K562 (cell line): ENCODE results near the gene ASCC2. TPM values are rescaled to one million over a fixed set of nuclear protein-coding genes. Genes with fewer than 3 reads are reported as not detected.

Source experiments
- BHLHE40 ChIP-seq: IDR thresholded peaks from 2 replicates; pipeline ENCODE4 v1.6.1; 2011; ENCODE audit warnings: low read length, improper control_type of control experiment
- CBFA2T3 ChIP-seq: fragments of 450-650 bp; IDR thresholded peaks from 2 replicates; pipeline ENCODE4 v1.6.1; 2017
- CEBPB ChIP-seq: fragments of 450-650 bp; IDR thresholded peaks from 2 replicates; pipeline ENCODE4 v1.6.1; 2016; ENCODE audit warnings: missing genetic modification characterization, missing compliant biosample characterization
- CLOCK ChIP-seq: fragments of 250-450 bp; sonication (Bioruptor Pico); IDR thresholded peaks from 2 replicates; pipeline ENCODE4 v1.4.0; 2020; ENCODE audit warnings: mild to moderate bottlenecking, moderate library complexity, borderline replicate concordance
- FOSL1 ChIP-seq: fragments of 200-800 bp; sonication (Bioruptor generic); conservative IDR thresholded peaks from 2 replicates; pipeline ENCODE4 v1.6.1; 2016; ENCODE audit warnings: missing genetic modification characterization, missing compliant biosample characterization
- FOXJ3 ChIP-seq: sonication (generic); formaldehyde crosslinking; IDR thresholded peaks from 2 replicates; pipeline ENCODE4 v1.4.0; 2020; ENCODE audit warnings: mild to moderate bottlenecking, missing genetic modification reagents
- GABPB1 ChIP-seq: sonication (generic); formaldehyde crosslinking; IDR thresholded peaks from 2 replicates; pipeline ENCODE4 v1.8.0; 2022; ENCODE audit warnings: mild to moderate bottlenecking, missing genetic modification reagents
- NFE2 ChIP-seq: IDR thresholded peaks from 2 replicates; pipeline ENCODE4 v1.6.1; 2014; ENCODE audit warnings: antibody characterized with exemption, low read depth
- NKRF ChIP-seq: fragments of 450-650 bp; IDR thresholded peaks from 2 replicates; pipeline ENCODE4 v1.6.1; 2016; ENCODE audit warnings: borderline replicate concordance
- NR2C1 ChIP-seq, 2 experiments: fragments of 450-650 bp; IDR thresholded peaks; 2 replicates each; pipeline ENCODE4 v1.6.1; 2017; ENCODE audit warnings: mild to moderate bottlenecking in 2 of 2, antibody characterized with exemption in 1 of 2, inconsistent platforms in 1 of 2, missing compliant biosample characterization in 1 of 2, missing genetic modification characterization in 1 of 2
- POLR2A ChIP-seq: fragments of 450-650 bp; conservative IDR thresholded peaks from 2 replicates; pipeline ENCODE4 v1.6.1; 2016
- POLR2AphosphoS5 ChIP-seq: IDR thresholded peaks from 2 replicates; pipeline ENCODE4 v1.6.1; 2011; ENCODE audit warnings: mild to moderate bottlenecking, low read depth, low read length, moderate library complexity; ENCODE audit not compliant: control insufficient read depth, insufficient read depth
- SMARCA4 ChIP-seq: fragments of 450-650 bp; IDR thresholded peaks from 2 replicates; pipeline ENCODE4 v1.6.1; 2016
- SP1 ChIP-seq: sonication (generic); formaldehyde crosslinking; IDR thresholded peaks from 2 replicates; pipeline ENCODE4 v1.8.1; 2022; ENCODE audit warnings: mild to moderate bottlenecking, missing genetic modification reagents
- SUPT5H ChIP-seq: fragments of 450-650 bp; IDR thresholded peaks from 2 replicates; pipeline ENCODE4 v1.6.1; 2016
- TFAM ChIP-seq: fragments of 250-450 bp; sonication (Bioruptor Pico); conservative IDR thresholded peaks from 2 replicates; pipeline ENCODE4 v1.5.0; 2021; ENCODE audit warnings: mild to moderate bottlenecking, moderate library complexity
- WHSC1 ChIP-seq: IDR thresholded peaks from one replicate; pipeline ENCODE4 v1.6.1; 2012; ENCODE audit warnings: low read length, control low read depth, inconsistent platforms
- ZNF133 ChIP-seq: fragments of 250-450 bp; sonication (Bioruptor Pico); IDR thresholded peaks from 2 replicates; pipeline ENCODE4 v1.4.0; 2020; ENCODE audit warnings: mild to moderate bottlenecking
- ZNF253 ChIP-seq: fragments of 250-450 bp; sonication (Bioruptor Pico); conservative IDR thresholded peaks from 2 replicates; pipeline ENCODE4 v1.6.1; 2021; ENCODE audit warnings: mild to moderate bottlenecking
- ZNF280B ChIP-seq: fragments of 250-450 bp; sonication (Bioruptor Pico); IDR thresholded peaks from 2 replicates; pipeline ENCODE4 v1.5.1; 2021; ENCODE audit warnings: mild to moderate bottlenecking
- polyA plus RNA-seq, 8 experiments: library from polyadenylated mRNA; depleted of rRNA in 4 of 8; stranded (reverse) in 5 of 8; unstranded in 3 of 8; fragments of >200 nt; fragmentation: Nextera tagmentation in 2 of 8; fragmentation: Illumina TruSeq in 1 of 8; extraction: Ambion mirVana in 2 of 8; extraction: Trizol in 1 of 8; gene quantifications; 2 replicates each; pipeline versions ENCODE4 v1.2.1 to v1.2.3, GENCODE V29; 2011 to 2014; ENCODE audit warnings: inconsistent platforms in 1 of 8, missing spikeins in 1 of 8
- total RNA-seq, 7 experiments: library from RNA; depleted of rRNA in 6 of 7; stranded (reverse); fragments of >200 nt in 6 of 7; fragmentation: Illumina TruSeq in 2 of 7; extraction: Trizol in 2 of 7; gene quantifications; 2 replicates each; pipeline versions ENCODE4 v1.2.1 to v1.2.3, GENCODE V29; 2011 to 2021; ENCODE audit warnings: low replicate concordance in 1 of 7
- TF ChIP-seq, protein P1 (sequence below): fragments of 450-650 bp; IDR thresholded peaks from 2 replicates; pipeline ENCODE4 v1.6.1; 2017; ENCODE audit warnings: antibody characterized with exemption, mild to moderate bottlenecking

Gene ASCC2
- total and polyA plus RNA-seq, 9 of the 15 experiments (the other 6 are each of a cell fraction or from before 2014, with no cell fraction given), result 4.0 to 46.7 (median 26.8) TPM

DNA sequence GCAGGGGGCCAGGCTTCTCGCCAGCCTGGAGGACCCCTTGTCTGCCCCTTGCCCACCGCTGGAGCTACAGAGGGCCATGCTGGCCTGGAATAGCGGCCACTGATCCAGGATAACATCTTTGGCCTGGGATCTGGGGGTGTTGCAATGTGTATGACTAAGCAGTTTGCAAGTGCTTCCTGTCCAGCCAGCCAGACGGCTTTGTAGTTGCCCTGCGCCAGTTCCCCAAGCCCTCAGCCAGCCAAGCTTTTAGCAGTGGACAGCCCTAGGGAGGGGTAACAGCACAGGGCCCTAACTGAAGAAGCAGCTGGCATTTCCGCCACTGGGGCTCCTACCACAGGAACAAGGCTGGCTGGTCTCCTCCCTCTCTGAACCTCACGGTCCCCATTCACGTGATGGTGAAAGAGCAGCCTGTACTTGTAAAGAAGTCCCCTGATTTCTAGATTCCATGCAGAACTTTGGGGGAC lies 38.8 kb downstream of the ASCC2 start (continued):
- peak; percentile 88 for TF ChIP-seq SMARCA4
- peak; percentile 36; the same call in 1 of the 2 replicates for TF ChIP-seq POLR2AphosphoS5
- peak; percentile 69 for TF ChIP-seq NR2C1 (IDR thresholded peaks at IDR 0.05)
- peak; percentile 83 for TF ChIP-seq NR2C1 (tag; IDR thresholded peaks at IDR 0.05)
- TF ChIP-seq NKRF, result no peak
- TF ChIP-seq BHLHE40, result peak; percentile 58
- TF ChIP-seq NFE2, result peak; percentile 99
- peak; percentile 45 for TF ChIP-seq CBFA2T3
- TF ChIP-seq FOXJ3 (CRISPR knock-in tag), result no peak
- TF ChIP-seq SP1 (CRISPR knock-in tag), result no peak
- 0 out of 2 replicates have a peak, but pooled peaks have one; percentile 33 for TF ChIP-seq GABPB1 (CRISPR knock-in tag)
- TF ChIP-seq, protein P1, sequence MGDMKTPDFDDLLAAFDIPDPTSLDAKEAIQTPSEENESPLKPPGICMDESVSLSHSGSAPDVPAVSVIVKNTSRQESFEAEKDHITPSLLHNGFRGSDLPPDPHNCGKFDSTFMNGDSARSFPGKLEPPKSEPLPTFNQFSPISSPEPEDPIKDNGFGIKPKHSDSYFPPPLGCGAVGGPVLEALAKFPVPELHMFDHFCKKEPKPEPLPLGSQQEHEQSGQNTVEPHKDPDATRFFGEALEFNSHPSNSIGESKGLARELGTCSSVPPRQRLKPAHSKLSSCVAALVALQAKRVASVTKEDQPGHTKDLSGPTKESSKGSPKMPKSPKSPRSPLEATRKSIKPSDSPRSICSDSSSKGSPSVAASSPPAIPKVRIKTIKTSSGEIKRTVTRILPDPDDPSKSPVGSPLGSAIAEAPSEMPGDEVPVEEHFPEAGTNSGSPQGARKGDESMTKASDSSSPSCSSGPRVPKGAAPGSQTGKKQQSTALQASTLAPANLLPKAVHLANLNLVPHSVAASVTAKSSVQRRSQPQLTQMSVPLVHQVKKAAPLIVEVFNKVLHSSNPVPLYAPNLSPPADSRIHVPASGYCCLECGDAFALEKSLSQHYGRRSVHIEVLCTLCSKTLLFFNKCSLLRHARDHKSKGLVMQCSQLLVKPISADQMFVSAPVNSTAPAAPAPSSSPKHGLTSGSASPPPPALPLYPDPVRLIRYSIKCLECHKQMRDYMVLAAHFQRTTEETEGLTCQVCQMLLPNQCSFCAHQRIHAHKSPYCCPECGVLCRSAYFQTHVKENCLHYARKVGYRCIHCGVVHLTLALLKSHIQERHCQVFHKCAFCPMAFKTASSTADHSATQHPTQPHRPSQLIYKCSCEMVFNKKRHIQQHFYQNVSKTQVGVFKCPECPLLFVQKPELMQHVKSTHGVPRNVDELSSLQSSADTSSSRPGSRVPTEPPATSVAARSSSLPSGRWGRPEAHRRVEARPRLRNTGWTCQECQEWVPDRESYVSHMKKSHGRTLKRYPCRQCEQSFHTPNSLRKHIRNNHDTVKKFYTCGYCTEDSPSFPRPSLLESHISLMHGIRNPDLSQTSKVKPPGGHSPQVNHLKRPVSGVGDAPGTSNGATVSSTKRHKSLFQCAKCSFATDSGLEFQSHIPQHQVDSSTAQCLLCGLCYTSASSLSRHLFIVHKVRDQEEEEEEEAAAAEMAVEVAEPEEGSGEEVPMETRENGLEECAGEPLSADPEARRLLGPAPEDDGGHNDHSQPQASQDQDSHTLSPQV, result peak; percentile 94
- no peak for TF ChIP-seq TFAM (CRISPR knock-in tag)
- TF ChIP-seq ZNF253 (CRISPR knock-in tag), result no peak
- no peak for TF ChIP-seq POLR2A
- TF ChIP-seq CLOCK (CRISPR knock-in tag), result no peak
- TF ChIP-seq FOSL1 (tag), result peak; percentile 83
- no peak for TF ChIP-seq WHSC1
- no peak for TF ChIP-seq ZNF280B
- TF ChIP-seq ZNF133 (CRISPR knock-in tag), result no peak
- no peak for TF ChIP-seq SUPT5H
- TF ChIP-seq CEBPB (tag), result peak; percentile 99
